Measurements from ENCODE around the gene PRKAG3. TPM values are rescaled to one million over a fixed set of nuclear protein-coding genes. Genes with fewer than 3 reads are reported as not detected.

The PRKAG3 gene
- total and polyA plus RNA-seq, 2 donors (not counting 1 experiment from before 2014, with no cell fraction given): not detected

GRCh38 chr2:218807626-218808025 lies 24.0 kb downstream of the PRKAG3 start:
- Histone ChIP-seq H3K9ac (ENCODE audit: low read length) (no peak overlapping the region), H3K4me3 (ENCODE audit: control extremely low read depth in 1 of 5, extremely low read depth in 1 of 5, insufficient read depth in 1 of 5, low read depth in 2 of 5, low read length in 4 of 5) (no peak overlapping the region), H3K27ac (ENCODE audit: low read length in 2 of 2) (no peak overlapping the region), H3K9me3 (ENCODE audit: control extremely low read depth in 1 of 3, control insufficient read depth in 2 of 3, insufficient read depth in 1 of 3, low read length in 2 of 3) (peaks cover 5 to 10% (median 8%) of the 10 kb centered on the region in 3 donors), H3K4me1 (ENCODE audit: control insufficient read depth in 2 of 2, insufficient read depth in 2 of 2, low read length in 2 of 2) (no peaks in the 10 kb centered on the region), H3K79me2 (ENCODE audit: control insufficient read depth, insufficient read depth, low read length) (no peaks in the 10 kb centered on the region), H3K4me2 (replicated peaks; ENCODE audit: low read depth, low read length, poor library complexity, severe bottlenecking) (no peak overlapping the region), H3K27me3 (replicated peaks in 1 of 4; ENCODE audit: control extremely low read depth in 1 of 4, control insufficient read depth in 3 of 4, insufficient read depth in 4 of 4, low read length in 3 of 4) (peaks cover 0 to 34% (median 12%) of the 10 kb centered on the region in 4 experiments), H2AFZ (ENCODE audit: insufficient read depth, low read depth, low read length, poor library complexity, severe bottlenecking) (no peak overlapping the region), H3K36me3 (replicated peaks in 1 of 2; ENCODE audit: control extremely low read depth in 1 of 2, control insufficient read depth in 1 of 2, extremely low read depth in 1 of 2, insufficient read depth in 2 of 2, low read length in 1 of 2) (no peaks in the 10 kb centered on the region), H4K20me1 (ENCODE audit: control insufficient read depth, insufficient read depth, low read length, poor library complexity, severe bottlenecking) (no peaks in the 10 kb centered on the region)
- H3K27ac Mint-ChIP-seq: no peak overlapping the region
- ATAC-seq (ENCODE audit: low read depth): no peak
- H3K4me1 Mint-ChIP-seq: no peaks in the 10 kb centered on the region
- H3K27me3 Mint-ChIP-seq: peaks cover 58% of the 10 kb centered on the region
- H3K4me3 Mint-ChIP-seq: no peak overlapping the region
- intact Hi-C loops (cut with micrococcal nuclease): no loop called here
- TF ChIP-seq EZH2 (IDR thresholded peaks at IDR 0.05; ENCODE audit: borderline replicate concordance, insufficient read depth, low read depth, low read length, poor library complexity, severe bottlenecking): no peak
- TF ChIP-seq, protein P1, sequence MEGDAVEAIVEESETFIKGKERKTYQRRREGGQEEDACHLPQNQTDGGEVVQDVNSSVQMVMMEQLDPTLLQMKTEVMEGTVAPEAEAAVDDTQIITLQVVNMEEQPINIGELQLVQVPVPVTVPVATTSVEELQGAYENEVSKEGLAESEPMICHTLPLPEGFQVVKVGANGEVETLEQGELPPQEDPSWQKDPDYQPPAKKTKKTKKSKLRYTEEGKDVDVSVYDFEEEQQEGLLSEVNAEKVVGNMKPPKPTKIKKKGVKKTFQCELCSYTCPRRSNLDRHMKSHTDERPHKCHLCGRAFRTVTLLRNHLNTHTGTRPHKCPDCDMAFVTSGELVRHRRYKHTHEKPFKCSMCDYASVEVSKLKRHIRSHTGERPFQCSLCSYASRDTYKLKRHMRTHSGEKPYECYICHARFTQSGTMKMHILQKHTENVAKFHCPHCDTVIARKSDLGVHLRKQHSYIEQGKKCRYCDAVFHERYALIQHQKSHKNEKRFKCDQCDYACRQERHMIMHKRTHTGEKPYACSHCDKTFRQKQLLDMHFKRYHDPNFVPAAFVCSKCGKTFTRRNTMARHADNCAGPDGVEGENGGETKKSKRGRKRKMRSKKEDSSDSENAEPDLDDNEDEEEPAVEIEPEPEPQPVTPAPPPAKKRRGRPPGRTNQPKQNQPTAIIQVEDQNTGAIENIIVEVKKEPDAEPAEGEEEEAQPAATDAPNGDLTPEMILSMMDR (IDR thresholded peaks at IDR 0.05): no peak
- CTCF ChIA-PET: no interaction called here
- DNase-seq: no peak
- H3K9me3 Mint-ChIP-seq (ENCODE audit: insufficient read depth): peaks cover 8% of the 10 kb centered on the region
- WGBS (ENCODE audit: insufficient coverage): no CpG with 5 or more reads among the region's 4 CpGs
- POLR2A ChIA-PET: interaction anchor here (0.7 kb wide), 1 partner anchor 687 kb away, joined by 4 read pairs; no protein-coding TSS in a partner anchor

- intact Hi-C loops (cut with micrococcal nuclease): no loop called here
- H3K79me2 ChIP-seq (ENCODE audit: control insufficient read depth, insufficient read depth, low read length): no peaks in the 10 kb centered on the region
- TF ChIP-seq, protein P1 (IDR thresholded peaks at IDR 0.05): no peak
- no peak for TF ChIP-seq EZH2 (IDR thresholded peaks at IDR 0.05; ENCODE audit: borderline replicate concordance, insufficient read depth, low read depth, low read length, poor library complexity, severe bottlenecking)
- H2AFZ ChIP-seq (ENCODE audit: insufficient read depth, low read depth, low read length, poor library complexity, severe bottlenecking): no peak overlapping the region
- H3K4me1 Mint-ChIP-seq: no peaks in the 10 kb centered on the region
- ChIA-PET POLR2A (interaction anchor here (0.7 kb wide), 1 partner anchor 10 kb away, joined by 11 read pairs; no protein-coding TSS in a partner anchor), CTCF (no interaction called here)
- H3K9ac ChIP-seq (ENCODE audit: low read length): no peak overlapping the region
- H3K4me1 ChIP-seq (ENCODE audit: control insufficient read depth in 2 of 2, insufficient read depth in 2 of 2, low read length in 2 of 2): no peaks in the 10 kb centered on the region
- H3K27ac Mint-ChIP-seq: no peak overlapping the region
- H4K20me1 ChIP-seq (ENCODE audit: control insufficient read depth, insufficient read depth, low read length, poor library complexity, severe bottlenecking): no peaks in the 10 kb centered on the region
- H3K4me3 ChIP-seq (ENCODE audit: control extremely low read depth in 1 of 5, extremely low read depth in 1 of 5, insufficient read depth in 1 of 5, low read depth in 2 of 5, low read length in 4 of 5): no peak overlapping the region
- H3K27me3 ChIP-seq (replicated peaks in 1 of 4; ENCODE audit: control extremely low read depth in 1 of 4, control insufficient read depth in 3 of 4, insufficient read depth in 4 of 4, low read length in 3 of 4): peaks cover 0 to 28% (median 12%) of the 10 kb centered on the region in 4 experiments
- peaks cover 8% of the 10 kb centered on the region for H3K9me3 Mint-ChIP-seq (ENCODE audit: insufficient read depth)
- H3K4me3 Mint-ChIP-seq: no peak overlapping the region
- peaks cover 49% of the 10 kb centered on the region for H3K27me3 Mint-ChIP-seq
- peaks cover 6 to 10% (median 8%) of the 10 kb centered on the region in 3 donors for H3K9me3 ChIP-seq (ENCODE audit: control extremely low read depth in 1 of 3, control insufficient read depth in 2 of 3, insufficient read depth in 1 of 3, low read length in 2 of 3)
- H3K27ac ChIP-seq (ENCODE audit: low read length in 2 of 2): no peak overlapping the region
- ATAC-seq (ENCODE audit: low read depth): no peak
- no peaks in the 10 kb centered on the region for H3K36me3 ChIP-seq (replicated peaks in 1 of 2; ENCODE audit: control extremely low read depth in 1 of 2, control insufficient read depth in 1 of 2, extremely low read depth in 1 of 2, insufficient read depth in 2 of 2, low read length in 1 of 2)
- no peak overlapping the region for H3K4me2 ChIP-seq (replicated peaks; ENCODE audit: low read depth, low read length, poor library complexity, severe bottlenecking)
- DNase-seq: no peak
- 0% methylated on average over 2 of the region's 10 CpGs for WGBS (ENCODE audit: insufficient coverage)
Observed at GRCh38 chr2:218806346-218806978, 25.1 kb downstream of the PRKAG3 start.

All from B cell (primary cell).